HG03139 (cell line): ENCODE data around the gene LOC101059915.

Experiments used
- ATAC-seq: cut with Tn5 transposase; IDR thresholded peaks from one replicate; pipeline ENCODE4 v1.9.1; 2021; ENCODE audit not compliant: unreplicated experiment

LOC101059915 gene

GRCh38 chrX:71667328-71668247 is at the start of gene LOC101059915:
LOC101059915 (plus strand) TSS chrX:71667546.
- ATAC-seq = no peak

GRCh38 chrX:71617742-71618141 is 49.6 kb upstream of the LOC101059915 start:
- ATAC-seq = no peak

GRCh38 chrX:71618303-71618721 is 49.0 kb upstream of the LOC101059915 start, which contains the start of gene CXCR3:
CXCR3 (minus strand) TSS chrX:71618511; CDS start chrX:71618449, 62 bp downstream.
- ATAC-seq = peak; percentile 51

- ATAC-seq = no peak
These were observed 48.6 kb upstream of the LOC101059915 start for GRCh38 chrX:71618787-71619186.

- no peak for ATAC-seq
These were observed 48.2 kb upstream of the LOC101059915 start for GRCh38 chrX:71619193-71619592.

- no peak for ATAC-seq
These were observed 47.4 kb upstream of the LOC101059915 start for GRCh38 chrX:71619986-71620385.

- no peak for ATAC-seq
These were observed 45.7 kb upstream of the LOC101059915 start for GRCh38 chrX:71621603-71622002.

GRCh38 chrX:71622032-71622575 is 45.2 kb upstream of the LOC101059915 start:
- ATAC-seq = no peak

- ATAC-seq = peak; percentile 70
These were observed 44.5 kb upstream of the LOC101059915 start for GRCh38 chrX:71622576-71623450.

GRCh38 chrX:71623714-71624113 is 43.6 kb upstream of the LOC101059915 start:
- no peak for ATAC-seq

GRCh38 chrX:71625471-71625870 is 41.9 kb upstream of the LOC101059915 start:
- ATAC-seq = no peak

GRCh38 chrX:71626576-71626975 is 40.8 kb upstream of the LOC101059915 start:
- no peak for ATAC-seq

- no peak for ATAC-seq
These were observed 39.5 kb upstream of the LOC101059915 start for GRCh38 chrX:71627588-71628404.

- peak; percentile 71 for ATAC-seq
These were observed 37.9 kb upstream of the LOC101059915 start for GRCh38 chrX:71629467-71629866.

GRCh38 chrX:71632923-71633657 is 34.3 kb upstream of the LOC101059915 start:
- no peak for ATAC-seq

- no peak for ATAC-seq
These were observed 33.0 kb upstream of the LOC101059915 start for GRCh38 chrX:71634366-71634765.

GRCh38 chrX:71636438-71637252 is 30.7 kb upstream of the LOC101059915 start:
- ATAC-seq = no peak

- ATAC-seq = no peak
These were observed 30.1 kb upstream of the LOC101059915 start for GRCh38 chrX:71637253-71637618.

GRCh38 chrX:71637848-71638247 is 29.5 kb upstream of the LOC101059915 start:
- no peak for ATAC-seq
